Duodenal mucosa (tissue), 2 donors: Measurements from ENCODE around the gene ENOX2.
"Not testable (repeated sequence)": the region's sequence is repeated elsewhere in the genome, so short reads cannot be mapped to it uniquely, and the experiment has no call there.

Source experiments
- H3K27ac ChIP-seq: one replicate; pipeline ENCODE4 v1.7.0; 2013; ENCODE audit warnings: low read depth, low read length
- H3K27me3 ChIP-seq, 2 donors: one replicate each; pipeline ENCODE4 v1.7.0; 2013; ENCODE audit warnings: low read length in 2 of 2, control low read depth in 1 of 2; ENCODE audit not compliant: insufficient read depth in 2 of 2, control insufficient read depth in 1 of 2
- H3K36me3 ChIP-seq, 2 donors: one replicate each; pipeline ENCODE4 v1.7.0; 2013; ENCODE audit warnings: low read length in 2 of 2, control low read depth in 1 of 2; ENCODE audit not compliant: insufficient read depth in 2 of 2, control insufficient read depth in 1 of 2
- H3K4me1 ChIP-seq, 2 donors: one replicate each; pipeline ENCODE4 v1.7.0; 2013; ENCODE audit warnings: low read length in 2 of 2, control low read depth in 1 of 2; ENCODE audit not compliant: insufficient read depth in 2 of 2, control insufficient read depth in 1 of 2
- H3K4me3 ChIP-seq, 2 donors: one replicate each; pipeline ENCODE4 v1.7.0; 2013; ENCODE audit warnings: low read length in 2 of 2, low read depth in 1 of 2
- H3K9ac ChIP-seq, 2 donors: one replicate each; pipeline ENCODE4 v1.7.0; 2013; ENCODE audit warnings: low read length in 2 of 2, low read depth in 1 of 2
- H3K9me3 ChIP-seq, 2 donors: one replicate each; pipeline ENCODE4 v1.7.0; 2013; ENCODE audit warnings: low read length in 2 of 2, control low read depth in 1 of 2; ENCODE audit not compliant: control insufficient read depth in 1 of 2

The ENOX2 gene

GRCh38 chrX:130828641-130829040 lies 74.4 kb downstream of the ENOX2 start:
- no peaks in the 10 kb centered on the region for H3K27me3 ChIP-seq
- no peak overlapping the region for H3K4me3 ChIP-seq
- H3K9me3 ChIP-seq = no peaks in the 10 kb centered on the region
- H3K27ac ChIP-seq = no peak overlapping the region
- no peaks in the 10 kb centered on the region for H3K36me3 ChIP-seq
- H3K9ac ChIP-seq = no peak overlapping the region
- no peaks in the 10 kb centered on the region for H3K4me1 ChIP-seq

GRCh38 chrX:130827648-130828047 lies 75.4 kb downstream of the ENOX2 start:
- H3K4me1 ChIP-seq = no peaks in the 10 kb centered on the region
- no peaks in the 10 kb centered on the region for H3K27me3 ChIP-seq
- no peak overlapping the region for H3K4me3 ChIP-seq
- H3K9ac ChIP-seq = no peak overlapping the region
- H3K9me3 ChIP-seq = no peaks in the 10 kb centered on the region
- H3K36me3 ChIP-seq = no peaks in the 10 kb centered on the region
- H3K27ac ChIP-seq = no peak overlapping the region

GRCh38 chrX:130826249-130826648 lies 76.8 kb downstream of the ENOX2 start:
- Histone ChIP-seq H3K27ac (no peak overlapping the region), H3K4me1 (no peaks in the 10 kb centered on the region), H3K4me3 (no peak overlapping the region), H3K9ac (no peak overlapping the region), H3K9me3 (no peaks in the 10 kb centered on the region), H3K27me3 (no peaks in the 10 kb centered on the region), H3K36me3 (no peaks in the 10 kb centered on the region)

GRCh38 chrX:130825525-130825924 lies 77.5 kb downstream of the ENOX2 start:
- no peaks in the 10 kb centered on the region for H3K27me3 ChIP-seq
- H3K9ac ChIP-seq = no peak overlapping the region
- no peaks in the 10 kb centered on the region for H3K36me3 ChIP-seq
- H3K27ac ChIP-seq = no peak overlapping the region
- H3K4me1 ChIP-seq = no peaks in the 10 kb centered on the region
- no peak overlapping the region for H3K4me3 ChIP-seq
- no peaks in the 10 kb centered on the region for H3K9me3 ChIP-seq

- not testable (repeated sequence) for H3K36me3 ChIP-seq, H3K27ac ChIP-seq, H3K9me3 ChIP-seq, H3K27me3 ChIP-seq, H3K4me1 ChIP-seq, H3K4me3 ChIP-seq, H3K9ac ChIP-seq
These were observed 83.6 kb downstream of the ENOX2 start for GRCh38 chrX:130819367-130819766.

GRCh38 chrX:130813932-130814331 lies 89.1 kb downstream of the ENOX2 start:
- not testable (repeated sequence) for H3K4me1 ChIP-seq, H3K27ac ChIP-seq, H3K4me3 ChIP-seq, H3K9me3 ChIP-seq, H3K36me3 ChIP-seq, H3K27me3 ChIP-seq, H3K9ac ChIP-seq

GRCh38 chrX:130810561-130810960 lies 92.4 kb downstream of the ENOX2 start:
- no peak overlapping the region for H3K4me3 ChIP-seq
- no peaks in the 10 kb centered on the region for H3K27me3 ChIP-seq
- H3K36me3 ChIP-seq = no peaks in the 10 kb centered on the region
- H3K4me1 ChIP-seq = no peaks in the 10 kb centered on the region
- no peaks in the 10 kb centered on the region for H3K9me3 ChIP-seq
- no peak overlapping the region for H3K9ac ChIP-seq
- no peak overlapping the region for H3K27ac ChIP-seq

GRCh38 chrX:130805903-130806302 lies 97.1 kb downstream of the ENOX2 start:
- no peaks in the 10 kb centered on the region for H3K9me3 ChIP-seq

GRCh38 chrX:130803537-130803936 lies 99.5 kb downstream of the ENOX2 start:
- Histone ChIP-seq H3K4me1 (no peaks in the 10 kb centered on the region), H3K9me3 (no peaks in the 10 kb centered on the region), H3K27ac (no peak overlapping the region), H3K36me3 (no peaks in the 10 kb centered on the region), H3K9ac (no peak overlapping the region), H3K4me3 (no peak overlapping the region), H3K27me3 (no peaks in the 10 kb centered on the region)

More at GRCh38 chrX:130805903-130806302, 97.1 kb downstream of the ENOX2 start:
- no peaks in the 10 kb centered on the region for H3K27me3 ChIP-seq
- H3K4me1 ChIP-seq = no peaks in the 10 kb centered on the region
- H3K9ac ChIP-seq = no peak overlapping the region
- H3K27ac ChIP-seq = no peak overlapping the region
- H3K4me3 ChIP-seq = no peak overlapping the region
- no peaks in the 10 kb centered on the region for H3K36me3 ChIP-seq

- Histone ChIP-seq H3K27ac (no peak overlapping the region), H3K4me1 (no peaks in the 10 kb centered on the region), H3K4me3 (no peak overlapping the region), H3K36me3 (no peaks in the 10 kb centered on the region), H3K27me3 (no peaks in the 10 kb centered on the region), H3K9ac (no peak overlapping the region), H3K9me3 (no peaks in the 10 kb centered on the region)
These were observed 101.1 kb downstream of the ENOX2 start for GRCh38 chrX:130801901-130802300.

- Histone ChIP-seq H3K9me3 (no peaks in the 10 kb centered on the region), H3K4me3 (no peak overlapping the region), H3K27ac (no peak overlapping the region), H3K4me1 (no peaks in the 10 kb centered on the region), H3K9ac (no peak overlapping the region), H3K27me3 (no peaks in the 10 kb centered on the region), H3K36me3 (no peaks in the 10 kb centered on the region)
These were observed 103.6 kb downstream of the ENOX2 start for GRCh38 chrX:130799393-130799792.
